Measurements from ENCODE around the gene ALK. TPM values are rescaled to one million over a fixed set of nuclear protein-coding genes. Genes with fewer than 3 reads are reported as not detected.

ALK gene
- total RNA-seq, 4 donors from 2014 or later: 0.66 TPM; not detected in 3

DNA sequence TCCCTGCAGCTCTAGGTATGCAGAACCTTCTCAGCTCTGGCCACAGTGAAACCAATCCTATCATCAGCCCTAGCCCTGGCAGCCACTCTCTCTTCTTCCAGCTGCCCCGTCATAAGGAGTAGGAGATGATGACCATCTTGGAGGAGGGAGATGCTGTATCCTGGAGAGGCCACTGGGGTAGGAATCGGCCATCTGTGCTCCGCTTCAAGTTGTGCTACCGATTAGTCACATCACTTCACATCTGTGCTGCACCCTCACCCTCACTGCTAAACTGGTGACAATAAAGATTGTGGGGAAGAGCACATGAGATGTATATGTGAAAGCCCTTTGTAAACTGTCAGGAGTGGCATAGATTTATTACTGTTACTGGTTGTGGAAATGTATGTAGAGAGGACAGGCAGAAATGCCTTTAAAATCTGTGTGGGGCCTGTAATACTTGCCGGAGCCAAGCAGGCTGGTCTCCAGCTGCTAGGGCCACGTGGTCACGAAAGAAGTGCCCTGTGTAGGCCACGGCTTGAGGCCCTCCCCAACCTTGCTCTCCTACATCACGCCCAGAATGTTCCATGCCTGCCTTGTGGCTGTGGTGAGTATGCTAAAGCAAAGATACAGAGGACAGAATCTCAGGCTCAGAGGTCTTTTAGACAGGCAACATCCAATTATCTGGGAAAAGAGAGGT lies 569.3 kb downstream of the ALK start:
- WGBS, 2 donors: 65 to 68% methylated on average over 9 of the region's 9 CpGs
- H3K4me3 ChIP-seq (ENCODE audit: low read depth, poor library complexity, severe bottlenecking): no peak overlapping the region
- DNase-seq (ENCODE audit: low spot score in 2 of 2): no peak
- intact Hi-C loops (cut with DNase I; ENCODE audit: low total_unique reads): no loop called here
- TF ChIP-seq, protein P1, sequence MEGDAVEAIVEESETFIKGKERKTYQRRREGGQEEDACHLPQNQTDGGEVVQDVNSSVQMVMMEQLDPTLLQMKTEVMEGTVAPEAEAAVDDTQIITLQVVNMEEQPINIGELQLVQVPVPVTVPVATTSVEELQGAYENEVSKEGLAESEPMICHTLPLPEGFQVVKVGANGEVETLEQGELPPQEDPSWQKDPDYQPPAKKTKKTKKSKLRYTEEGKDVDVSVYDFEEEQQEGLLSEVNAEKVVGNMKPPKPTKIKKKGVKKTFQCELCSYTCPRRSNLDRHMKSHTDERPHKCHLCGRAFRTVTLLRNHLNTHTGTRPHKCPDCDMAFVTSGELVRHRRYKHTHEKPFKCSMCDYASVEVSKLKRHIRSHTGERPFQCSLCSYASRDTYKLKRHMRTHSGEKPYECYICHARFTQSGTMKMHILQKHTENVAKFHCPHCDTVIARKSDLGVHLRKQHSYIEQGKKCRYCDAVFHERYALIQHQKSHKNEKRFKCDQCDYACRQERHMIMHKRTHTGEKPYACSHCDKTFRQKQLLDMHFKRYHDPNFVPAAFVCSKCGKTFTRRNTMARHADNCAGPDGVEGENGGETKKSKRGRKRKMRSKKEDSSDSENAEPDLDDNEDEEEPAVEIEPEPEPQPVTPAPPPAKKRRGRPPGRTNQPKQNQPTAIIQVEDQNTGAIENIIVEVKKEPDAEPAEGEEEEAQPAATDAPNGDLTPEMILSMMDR (IDR thresholded peaks at IDR 0.05): no peak
- TF ChIP-seq POLR2A (IDR thresholded peaks at IDR 0.05): no peak

DNA sequence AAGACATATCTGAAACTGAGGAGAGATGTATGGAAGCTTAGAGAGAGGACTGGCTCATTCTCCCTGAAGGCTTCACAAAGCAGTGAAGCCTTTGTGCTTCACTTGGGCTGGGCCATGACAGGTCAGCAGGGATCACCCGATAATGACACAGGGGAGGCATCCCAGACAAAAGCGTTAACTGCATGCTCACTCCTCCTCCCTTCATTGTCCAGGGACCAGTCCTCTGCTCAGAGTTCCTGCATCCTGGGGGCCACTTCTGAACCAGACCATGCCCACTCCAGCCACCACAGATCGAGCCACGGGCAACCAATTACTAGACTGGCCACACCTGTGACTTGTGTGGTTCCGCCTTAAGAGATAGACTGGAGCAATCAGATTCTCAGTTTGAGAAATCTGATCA lies 570.1 kb downstream of the ALK start:
- no peak for DNase-seq (ENCODE audit: low spot score in 2 of 2)
- 80 to 82% methylated on average over 5 of the region's 5 CpGs for WGBS, 2 donors
- intact Hi-C loops (cut with DNase I; ENCODE audit: low total_unique reads): no loop called here
- no peak for TF ChIP-seq POLR2A (IDR thresholded peaks at IDR 0.05)
- TF ChIP-seq, protein P1 (IDR thresholded peaks at IDR 0.05): no peak
- no peak overlapping the region for H3K4me3 ChIP-seq (ENCODE audit: low read depth, poor library complexity, severe bottlenecking)

DNA sequence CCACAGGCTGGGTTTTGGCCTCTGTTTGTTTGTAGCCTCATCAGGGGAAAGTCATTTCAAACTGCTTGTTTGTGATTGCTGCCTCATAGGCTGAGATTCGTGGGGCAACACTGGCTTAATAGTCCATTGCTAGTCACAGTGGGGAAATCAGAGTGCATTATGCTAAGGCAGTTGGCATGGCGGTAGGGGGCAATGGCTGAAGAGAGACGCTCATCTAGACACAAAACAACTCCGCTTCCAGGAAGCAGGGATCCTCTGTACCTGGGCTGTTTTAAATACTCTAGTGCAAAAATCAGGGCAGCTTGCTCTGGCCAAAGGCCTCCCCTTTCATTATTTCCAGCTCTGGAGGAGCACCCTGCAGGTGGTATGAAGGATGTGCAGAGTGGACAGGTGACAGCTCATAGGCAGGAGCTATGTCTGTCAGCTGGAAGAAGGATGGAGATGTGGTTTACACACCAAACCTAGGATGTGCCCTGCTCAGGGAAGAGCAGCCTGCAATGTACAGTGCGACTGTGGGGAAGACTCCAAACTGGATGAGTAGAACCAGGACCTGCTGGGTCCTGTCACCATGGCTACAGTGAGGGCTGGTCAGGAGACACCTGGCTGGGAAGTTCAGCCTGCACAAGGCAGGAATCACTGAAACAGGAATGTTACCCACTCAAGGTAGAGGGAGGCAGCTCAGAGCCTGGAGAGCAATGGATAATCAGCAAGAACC lies 571.9 kb downstream of the ALK start:
- no peak overlapping the region for H3K4me3 ChIP-seq (ENCODE audit: low read depth, poor library complexity, severe bottlenecking)
- TF ChIP-seq, protein P1 (IDR thresholded peaks at IDR 0.05): no peak
- TF ChIP-seq POLR2A (IDR thresholded peaks at IDR 0.05): no peak
- no peak for DNase-seq (ENCODE audit: low spot score in 2 of 2)
- intact Hi-C loops (cut with DNase I; ENCODE audit: low total_unique reads): no loop called here
- WGBS, 2 donors: 88 to 91% methylated on average over 5 of the region's 5 CpGs

DNA sequence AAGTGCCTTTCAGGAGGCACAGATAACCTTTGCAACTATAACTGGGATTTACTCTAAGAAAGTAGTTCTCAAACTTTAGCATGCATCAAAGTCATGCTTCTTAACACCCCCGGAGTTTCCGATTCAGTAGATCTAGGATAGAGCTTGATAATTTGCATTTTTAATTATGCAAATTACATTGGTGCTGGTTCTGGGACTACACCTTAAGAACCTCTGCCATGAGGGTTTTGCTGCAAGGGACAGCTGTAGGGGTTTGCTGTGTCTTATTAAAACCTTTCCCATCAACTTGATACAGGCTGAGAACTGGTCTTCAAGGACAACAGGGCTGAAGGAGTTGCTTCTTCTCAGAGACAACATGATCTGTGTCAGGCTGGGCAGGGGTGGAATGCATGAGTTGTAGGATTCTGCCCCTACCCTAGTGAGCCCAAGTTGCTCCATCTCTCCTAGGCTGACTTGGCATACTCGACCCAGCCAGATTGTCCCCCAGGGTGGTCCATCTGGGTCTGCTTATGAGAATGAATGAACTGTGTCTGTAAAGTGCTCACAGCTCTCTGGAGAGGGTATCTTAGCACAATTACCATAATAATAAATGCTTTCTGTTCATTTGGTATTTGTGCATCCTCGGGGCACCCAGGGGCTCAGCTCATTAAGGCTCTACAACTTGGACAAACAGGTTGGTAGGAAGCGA lies 573.5 kb downstream of the ALK start:
- no peak overlapping the region for H3K4me3 ChIP-seq (ENCODE audit: low read depth, poor library complexity, severe bottlenecking)
- DNase-seq (ENCODE audit: low spot score in 2 of 2): no peak
- TF ChIP-seq, protein P1 (IDR thresholded peaks at IDR 0.05): no peak
- TF ChIP-seq POLR2A (IDR thresholded peaks at IDR 0.05): no peak
- intact Hi-C loops (cut with DNase I; ENCODE audit: low total_unique reads): no loop called here
- 73 to 74% methylated on average over 5 of the region's 5 CpGs for WGBS, 2 donors

DNA sequence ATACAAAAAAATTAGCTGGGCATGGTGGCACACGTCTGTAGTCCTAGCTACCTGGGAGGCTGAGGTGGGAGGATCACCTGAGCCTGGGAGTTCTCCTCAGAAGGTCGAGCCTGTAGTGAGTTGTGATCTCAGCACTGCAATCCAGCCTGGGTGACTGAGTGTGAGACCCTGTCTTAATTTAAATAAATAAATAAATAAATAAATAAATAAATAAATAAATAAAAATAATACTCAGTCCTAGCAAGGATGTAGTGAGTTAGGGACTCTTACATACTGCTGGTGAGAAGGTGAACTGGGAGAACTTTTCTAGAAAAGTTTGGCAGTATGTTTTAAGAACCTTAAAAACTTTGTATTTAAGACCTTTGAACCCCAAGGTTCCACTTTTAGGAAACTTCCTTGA lies 576.1 kb downstream of the ALK start:
- WGBS, 2 donors: 72 to 98% methylated on average over 2 of the region's 2 CpGs
- intact Hi-C loops (cut with DNase I; ENCODE audit: low total_unique reads): no loop called here
- no peak for TF ChIP-seq POLR2A (IDR thresholded peaks at IDR 0.05)
- TF ChIP-seq, protein P1 (IDR thresholded peaks at IDR 0.05): no peak
- DNase-seq (ENCODE audit: low spot score in 2 of 2): no peak
- no peak overlapping the region for H3K4me3 ChIP-seq (ENCODE audit: low read depth, poor library complexity, severe bottlenecking)
